Ovary (tissue), 9 donors: ENCODE measurements around the gene FARP2. TPM values are rescaled to one million over a fixed set of nuclear protein-coding genes. Genes with fewer than 3 reads are reported as not detected.
"Not testable (repeated sequence)": the region's sequence is repeated elsewhere in the genome, so short reads cannot be mapped to it uniquely, and the experiment has no call there.

ENCODE experiments used
- DNase-seq, 5 donors: peaks; one replicate each; pipeline ENCODE4 v3.0.0-alpha.2; 2019 to 2020
- H3K27ac ChIP-seq, 2 donors: fragments of 200-600 bp; one replicate each; pipeline versions ENCODE4 v1.5.1 to v1.8.0; 2019 to 2022
- H3K27me3 ChIP-seq: fragments of 200-600 bp; one replicate; pipeline ENCODE4 v1.8.0; 2022
- H3K36me3 ChIP-seq: fragments of 200-600 bp; sonication (generic); one replicate; pipeline ENCODE4 v1.5.1; 2019
- H3K4me1 ChIP-seq: one replicate; pipeline ENCODE4 v1.8.1; 2013; ENCODE audit warnings: mild to moderate bottlenecking, moderate library complexity; ENCODE audit not compliant: insufficient read depth
- H3K4me3 ChIP-seq: fragments of 200-600 bp; sonication (generic); one replicate; pipeline ENCODE4 v1.5.1; 2017
- H3K9me3 ChIP-seq, 2 donors: fragments of 200-600 bp in 1 of 2; sonication (generic) in 1 of 2; one replicate each; pipeline versions ENCODE4 v1.5.1 to v1.8.1; 2013 to 2019; ENCODE audit warnings: mild to moderate bottlenecking in 1 of 2, moderate library complexity in 1 of 2
- EP300 ChIP-seq: sonication (generic); formaldehyde crosslinking; IDR thresholded peaks from one replicate; pipeline ENCODE4 v1.6.1; 2017; ENCODE audit warnings: antibody characterized with exemption
- POLR2A ChIP-seq: fragments of 450-650 bp; IDR thresholded peaks from one replicate; pipeline ENCODE4 v1.6.1; 2017; ENCODE audit warnings: antibody characterized with exemption, mild to moderate bottlenecking, moderate library complexity
- WGBS, 3 donors: extraction: QIAGEN DNeasy Blood & Tissue Kit in 1 of 3; methylation state at CpG; one replicate each; pipeline versions ENCODE4 v1.1.5 to v1.1.7; 2013 to 2017; 5-methylcytosine and 5-hydroxymethylcytosine counted together
- intact Hi-C, 4 donors: fragments of 100-400 bp; cut with DNase I; formaldehyde crosslinking; loops; one replicate each; pipeline versions ENCODE4 v1.11.0 to v1.15.1; 2022 to 2023
- polyA plus RNA-seq, 2 donors: library from polyadenylated mRNA; stranded (reverse); fragments of 200-250 nt in 1 of 2; fragments of 350-450 nt in 1 of 2; fragmentation: Illumina TruSeq in 1 of 2; extraction: RNeasy Lipid Tissue Mini Kit (QIAGEN cat#74804) in 1 of 2; gene quantifications; one replicate each; pipeline ENCODE4 v1.2.3, GENCODE V29; 2013 to 2014
- total RNA-seq, 7 donors: library from RNA; depleted of rRNA in 2 of 7; stranded (reverse); fragments of >200 nt in 2 of 7; fragmentation: NEBNext Ultra II Directional in 3 of 7; extraction: Animal tissue kit (Norgen Biotek cat#: 25700) in 3 of 7; gene quantifications; one replicate each; pipeline versions ENCODE4 v1.1.0 to v1.2.4, GENCODE V29; 2016 to 2023
- TF ChIP-seq, protein P1 (sequence below), 3 donors: fragments of 450-650 bp in 2 of 3; fragments of 200-600 bp in 1 of 3; IDR thresholded peaks; one replicate each; pipeline versions ENCODE4 v1.5.1 to v1.8.0; 2016 to 2022; ENCODE audit warnings: antibody characterized with exemption in 3 of 3, mild to moderate bottlenecking in 1 of 3
- donor health status: DM: no; HTN: no; CAD: no; lungs with moderate emphysema.
- donor health status: DM: no; HTN: no; CAD: no.
- donor health status: Bipolar disorder and iron deficiency.
- donor health status: DM: yes; HTN: yes; CAD: no.
- donor health status: DM: no; HTN: no; CAD: no.
- donor health status: DM: yes; HTN: yes; CAD: no.

FARP2 gene
- total and polyA plus RNA-seq, 9 donors, result 13.5 to 62.1 (median 39.5) TPM

DNA sequence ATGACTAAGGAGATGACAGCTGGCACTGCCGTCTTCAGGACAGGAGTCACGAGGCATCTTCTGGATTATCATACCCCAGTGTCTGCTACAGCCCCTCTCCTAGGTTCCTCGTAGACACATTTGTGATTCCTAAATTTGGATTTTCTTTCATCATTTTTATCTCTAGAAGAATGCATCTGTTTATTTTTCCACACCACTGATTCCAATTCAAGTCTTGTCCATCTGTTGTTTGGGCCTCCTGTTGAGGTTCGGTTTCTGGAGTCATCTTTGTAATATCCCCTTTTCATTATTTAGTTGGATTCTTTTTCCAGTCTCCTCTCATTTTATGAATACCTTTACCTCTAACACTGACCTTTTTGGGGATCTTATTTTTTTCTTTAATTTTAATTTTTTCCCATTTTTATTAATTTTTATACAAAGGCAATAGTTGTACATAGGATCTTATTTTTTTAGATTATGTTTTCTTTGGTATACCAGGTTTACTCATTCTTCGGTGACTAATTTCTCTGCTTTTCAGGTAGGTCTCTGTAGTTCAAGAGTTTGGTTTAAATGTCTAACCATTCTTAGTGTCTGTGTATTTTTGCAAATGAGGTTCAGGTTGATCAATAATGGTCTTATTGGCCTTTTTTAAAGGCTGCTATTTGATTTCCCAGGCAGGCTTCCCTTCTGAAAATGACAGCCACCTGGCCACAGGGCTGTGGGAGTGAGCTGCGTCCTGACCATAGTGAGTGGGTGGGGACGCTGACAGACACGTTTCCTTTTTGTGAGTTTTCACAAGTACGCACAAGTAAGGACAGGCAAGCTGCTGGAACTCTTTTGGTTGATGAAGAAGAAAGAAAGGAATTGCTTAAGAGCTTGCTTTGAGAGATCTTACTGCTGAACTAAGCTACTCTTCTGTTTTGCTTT is 34.5 kb downstream of the FARP2 start:
- Histone ChIP-seq H3K27ac (no peak overlapping the region), H3K27me3 (no peaks in the 10 kb centered on the region), H3K36me3 (no peaks in the 10 kb centered on the region), H3K4me1 (no peaks in the 10 kb centered on the region), H3K4me3 (no peak overlapping the region), H3K9me3 (no peaks in the 10 kb centered on the region)
- WGBS, 3 donors, result 89 to 90% (median 89%) methylated on average over 9 of the region's 9 CpGs
- intact Hi-C loops, result no loop called here
- TF ChIP-seq, protein P1, sequence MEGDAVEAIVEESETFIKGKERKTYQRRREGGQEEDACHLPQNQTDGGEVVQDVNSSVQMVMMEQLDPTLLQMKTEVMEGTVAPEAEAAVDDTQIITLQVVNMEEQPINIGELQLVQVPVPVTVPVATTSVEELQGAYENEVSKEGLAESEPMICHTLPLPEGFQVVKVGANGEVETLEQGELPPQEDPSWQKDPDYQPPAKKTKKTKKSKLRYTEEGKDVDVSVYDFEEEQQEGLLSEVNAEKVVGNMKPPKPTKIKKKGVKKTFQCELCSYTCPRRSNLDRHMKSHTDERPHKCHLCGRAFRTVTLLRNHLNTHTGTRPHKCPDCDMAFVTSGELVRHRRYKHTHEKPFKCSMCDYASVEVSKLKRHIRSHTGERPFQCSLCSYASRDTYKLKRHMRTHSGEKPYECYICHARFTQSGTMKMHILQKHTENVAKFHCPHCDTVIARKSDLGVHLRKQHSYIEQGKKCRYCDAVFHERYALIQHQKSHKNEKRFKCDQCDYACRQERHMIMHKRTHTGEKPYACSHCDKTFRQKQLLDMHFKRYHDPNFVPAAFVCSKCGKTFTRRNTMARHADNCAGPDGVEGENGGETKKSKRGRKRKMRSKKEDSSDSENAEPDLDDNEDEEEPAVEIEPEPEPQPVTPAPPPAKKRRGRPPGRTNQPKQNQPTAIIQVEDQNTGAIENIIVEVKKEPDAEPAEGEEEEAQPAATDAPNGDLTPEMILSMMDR (IDR thresholded peaks at IDR 0.05), result no peak
- no peak for TF ChIP-seq POLR2A
- no peak for TF ChIP-seq EP300
- DNase-seq, result no peak

GRCh38 chr2:241391892-241392665 is 36.0 kb downstream of the FARP2 start:
- Histone ChIP-seq H3K9me3 (no peaks in the 10 kb centered on the region), H3K36me3 (no peaks in the 10 kb centered on the region), H3K27me3 (no peaks in the 10 kb centered on the region), H3K4me3 (no peak overlapping the region), H3K27ac (no peak overlapping the region), H3K4me1 (no peaks in the 10 kb centered on the region)
- WGBS, 3 donors, result 74 to 83% (median 79%) methylated on average over 6 of the region's 6 CpGs
- DNase-seq, result peak in 2 of 5 donors; percentile 28 to 39
- TF ChIP-seq POLR2A (no peak), EP300 (no peak)
- TF ChIP-seq, protein P1 (IDR thresholded peaks at IDR 0.05), result peak in 1 of 3 donors; percentile 15
- intact Hi-C loops, result no loop called here

- H3K27ac ChIP-seq, H3K27me3 ChIP-seq, DNase-seq, H3K4me3 ChIP-seq, H3K36me3 ChIP-seq, intact Hi-C loops, H3K9me3 ChIP-seq, H3K4me1 ChIP-seq: not testable (repeated sequence)
- 94 to 98% (median 96%) methylated on average over 4 of the region's 4 CpGs for WGBS, 3 donors
These were observed 36.7 kb downstream of the FARP2 start for GRCh38 chr2:241392753-241393152.

DNA sequence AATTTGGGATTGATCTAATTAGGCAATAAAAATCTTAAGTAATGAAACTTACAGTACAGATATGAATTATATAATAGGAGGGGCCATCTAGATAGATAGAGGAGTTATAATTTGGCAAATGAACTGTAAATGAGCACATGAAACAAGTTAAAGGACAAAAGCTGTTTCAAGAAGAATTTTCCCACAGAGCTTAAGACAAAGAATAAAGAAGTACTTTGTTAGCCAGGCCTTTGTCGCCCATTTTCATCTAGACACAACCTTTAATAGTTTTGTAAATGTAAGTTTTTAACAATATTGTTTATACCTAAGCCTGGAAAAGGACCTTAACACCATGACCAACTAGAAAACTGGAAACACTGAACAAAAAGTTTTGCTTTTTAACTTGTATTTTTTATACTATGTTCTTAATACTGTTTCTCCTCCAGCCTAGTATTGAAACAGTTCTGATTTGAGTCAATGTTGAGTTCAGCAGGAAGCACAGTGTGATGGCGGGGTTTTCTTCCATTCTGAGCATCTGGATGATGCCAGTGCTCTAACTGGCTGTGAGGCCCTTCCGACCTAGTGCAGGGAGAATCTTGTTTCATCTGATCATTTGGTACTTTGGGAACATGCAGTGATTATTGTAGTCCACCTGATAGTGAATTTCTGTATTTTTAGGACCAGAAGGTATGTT is 37.6 kb downstream of the FARP2 start:
- no peak overlapping the region for H3K4me3 ChIP-seq
- intact Hi-C loops, result no loop called here
- no peaks in the 10 kb centered on the region for H3K4me1 ChIP-seq
- no peak for DNase-seq
- no peaks in the 10 kb centered on the region for H3K27me3 ChIP-seq
- H3K27ac ChIP-seq, result no peak overlapping the region
- TF ChIP-seq POLR2A, result no peak
- TF ChIP-seq, protein P1 (IDR thresholded peaks at IDR 0.05), result no peak
- no peaks in the 10 kb centered on the region for H3K9me3 ChIP-seq
- no peaks in the 10 kb centered on the region for H3K36me3 ChIP-seq
- WGBS, 3 donors, result 91 to 95% (median 95%) methylated on average over 3 of the region's 3 CpGs

- intact Hi-C loops, H3K4me3 ChIP-seq, H3K9me3 ChIP-seq, H3K27me3 ChIP-seq, H3K4me1 ChIP-seq, H3K27ac ChIP-seq, H3K36me3 ChIP-seq, DNase-seq: not testable (repeated sequence)
- 94 to 98% (median 95%) methylated on average over 6 of the region's 6 CpGs for WGBS, 3 donors
These were observed 40.7 kb downstream of the FARP2 start for GRCh38 chr2:241396809-241397208.
